GM04504 (cell line): ENCODE results near the gene TBC1D3I.
"Not testable (repeated sequence)": the region's sequence is repeated elsewhere in the genome, so short reads cannot be mapped to it uniquely, and the experiment has no call there.

Experiments
- DNase-seq: peaks from one replicate; pipeline ENCODE4 v3.0.0-alpha.2; 2012; ENCODE audit warnings: low read depth

Gene TBC1D3I

DNA sequence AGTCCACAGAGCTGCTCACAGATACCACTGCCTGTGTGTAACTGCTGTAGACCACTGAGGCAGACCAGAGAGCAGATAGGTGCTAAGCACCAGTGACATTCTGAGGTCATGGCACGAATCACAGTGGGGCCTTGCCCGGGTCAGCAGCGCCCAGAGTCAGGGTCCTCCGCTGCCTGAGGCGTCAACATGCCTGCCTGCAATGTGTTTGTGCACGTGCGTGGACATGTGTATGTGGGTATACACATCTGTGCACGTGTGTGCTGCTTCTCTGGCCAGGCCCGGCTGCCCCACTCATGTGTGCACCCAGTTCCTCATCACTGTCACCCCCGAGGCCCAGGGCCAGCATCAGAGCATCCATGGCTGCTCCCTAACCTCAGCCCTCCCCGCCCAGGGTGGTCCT, at the start of gene TBC1D3I:
Gene TBC1D3I, minus strand, starts transcription at position 101 of the 400 bp plus-strand sequence. CDS start 1,585 bp downstream, outside the sequence.
- not testable (repeated sequence) for DNase-seq

DNA sequence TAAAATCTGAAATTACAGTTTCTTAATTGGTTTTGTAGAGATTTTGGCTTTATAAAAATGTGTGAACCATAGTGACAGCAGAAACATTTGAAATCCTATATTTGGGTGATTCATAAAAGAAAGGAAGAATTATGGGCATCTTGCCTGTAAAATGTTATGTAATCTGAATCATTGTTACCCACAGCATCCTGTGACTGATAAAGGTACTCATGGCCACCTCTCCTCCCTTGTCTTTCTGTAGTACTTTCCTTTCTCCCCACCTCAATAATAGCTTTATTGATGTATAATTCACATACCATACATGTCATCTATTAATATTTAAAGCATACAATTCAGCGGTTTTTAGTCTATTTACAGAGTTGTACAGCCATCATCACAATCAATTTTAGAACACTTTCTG, 30.8 kb upstream of the TBC1D3I start:
- not testable (repeated sequence) for DNase-seq

DNA sequence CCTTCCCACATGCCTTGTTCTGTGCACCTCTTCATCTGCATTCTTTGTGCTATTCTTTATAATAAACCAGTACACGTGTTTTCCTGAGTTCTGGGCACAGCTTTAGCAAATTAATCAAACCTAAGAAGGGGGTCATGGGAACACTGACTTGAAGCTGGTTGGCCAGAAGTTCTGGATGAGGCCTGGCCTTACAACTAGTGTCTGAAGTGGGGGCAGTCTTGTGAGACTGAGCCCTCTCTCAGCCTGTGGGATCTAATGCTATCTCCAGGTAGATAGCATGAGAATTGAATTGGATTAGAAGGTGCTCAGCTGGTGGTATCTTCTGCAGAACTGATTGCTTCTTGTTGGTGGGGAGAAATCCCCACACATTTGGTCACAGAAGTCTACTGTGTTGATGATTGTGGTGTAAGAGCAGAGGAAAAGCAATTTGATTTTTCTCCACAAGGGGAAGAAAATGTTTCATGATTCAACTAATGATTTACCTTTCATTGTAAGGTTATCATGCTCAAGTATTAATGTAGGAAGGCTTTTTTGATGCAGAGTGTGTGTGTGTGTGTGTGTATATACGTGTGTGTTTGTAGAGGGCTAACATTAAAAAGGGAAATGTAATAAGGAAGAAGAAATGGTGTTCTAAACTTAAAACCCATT, 25.7 kb upstream of the TBC1D3I start:
- DNase-seq: not testable (repeated sequence)

DNA sequence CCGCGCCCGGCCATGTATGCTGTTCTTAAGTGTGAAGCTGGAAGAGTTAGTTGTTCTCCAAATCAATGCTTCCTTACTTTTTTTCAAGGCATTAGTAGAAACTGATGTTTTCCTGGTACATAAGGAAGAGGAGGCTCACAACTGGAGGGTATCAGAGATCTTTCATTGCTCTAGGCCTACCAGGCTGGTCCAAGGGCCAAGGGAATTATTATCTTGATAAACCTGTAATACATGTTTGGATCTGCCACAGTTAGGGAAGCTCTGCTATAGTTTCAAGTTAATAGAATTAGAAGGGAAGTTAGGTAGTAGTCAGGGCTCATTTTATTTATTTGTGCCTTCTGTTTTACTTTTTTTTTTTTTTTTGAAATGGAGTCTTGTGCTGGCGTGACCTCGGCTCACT, 19.8 kb upstream of the TBC1D3I start:
- DNase-seq: not testable (repeated sequence)

DNA sequence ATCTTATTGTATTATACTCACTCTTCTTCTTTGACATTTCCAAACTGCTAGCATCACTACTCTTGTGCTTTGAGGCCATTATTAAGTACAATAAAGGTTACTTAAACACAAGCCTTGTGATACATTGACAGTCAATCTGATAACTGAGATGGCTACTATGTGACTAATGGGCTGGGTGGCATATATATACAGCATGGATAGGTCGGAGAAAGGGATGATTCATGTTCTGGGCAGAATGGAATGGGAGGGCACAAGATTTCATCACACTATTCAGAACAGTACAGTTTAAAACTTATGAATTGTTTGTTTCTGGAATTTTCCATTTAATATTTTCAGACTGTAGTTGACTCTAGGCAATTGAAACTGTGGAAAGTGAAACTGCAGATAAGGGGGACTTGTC, 18.9 kb upstream of the TBC1D3I start:
- not testable (repeated sequence) for DNase-seq

DNA sequence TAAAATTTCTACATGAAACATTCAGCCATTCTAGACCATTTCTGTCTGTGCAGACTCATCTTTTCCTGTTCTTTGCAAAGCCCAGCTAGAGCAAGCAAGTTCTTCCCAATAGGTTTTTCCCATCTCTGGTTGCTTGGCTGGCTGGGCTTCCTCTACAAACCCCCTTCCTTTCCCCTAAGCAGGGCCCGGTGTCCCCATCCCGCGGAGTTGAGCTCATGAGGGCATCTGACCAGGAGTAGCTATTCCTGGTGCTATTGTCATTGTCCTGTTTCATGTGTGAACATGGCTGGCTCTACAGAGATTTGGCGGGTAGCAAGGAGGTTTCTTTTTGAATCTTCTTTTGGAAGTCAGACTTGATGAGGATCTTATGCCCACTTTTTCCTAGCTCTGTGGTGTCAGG, 22.3 kb downstream of the TBC1D3I start:
- DNase-seq: not testable (repeated sequence)

DNA sequence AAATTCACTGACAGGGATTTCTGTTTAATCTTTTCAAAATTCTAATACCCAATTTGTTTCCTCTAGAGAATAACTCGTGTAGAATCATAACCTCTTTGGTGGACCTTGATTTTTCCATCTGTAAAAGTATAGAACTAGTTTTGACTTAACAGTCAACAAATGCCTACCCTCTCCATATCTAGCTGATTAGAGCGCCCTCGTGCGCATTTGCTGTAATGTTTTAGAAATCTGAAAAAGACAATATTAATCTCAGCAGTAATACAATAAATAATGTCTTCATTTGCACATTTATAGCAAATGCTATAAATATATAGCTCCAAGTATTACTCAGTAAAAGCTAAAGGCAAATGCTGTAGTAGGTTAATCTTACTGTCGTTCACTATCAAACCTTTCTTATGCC, 34.7 kb downstream of the TBC1D3I start:
- DNase-seq: not testable (repeated sequence)

DNA sequence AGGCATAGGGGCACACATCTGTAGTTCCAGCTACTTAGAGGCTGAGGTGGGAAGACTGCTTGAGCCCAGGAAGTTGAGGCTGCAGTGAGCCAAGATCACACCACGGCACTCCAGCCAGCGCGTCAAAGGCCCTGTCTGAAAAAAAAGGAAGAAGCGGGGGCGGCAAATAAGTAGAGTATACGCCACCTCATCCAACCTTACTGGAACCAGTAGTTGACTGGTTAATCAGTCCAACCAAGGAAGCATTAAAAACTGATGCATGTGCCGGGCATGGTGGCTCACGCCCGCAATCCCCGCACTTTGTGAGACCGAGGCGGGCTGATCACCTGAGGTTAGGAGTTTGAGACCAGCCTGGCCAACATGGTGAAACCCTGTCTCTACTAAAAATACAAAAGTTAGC, 41.4 kb downstream of the TBC1D3I start:
- not testable (repeated sequence) for DNase-seq

DNA sequence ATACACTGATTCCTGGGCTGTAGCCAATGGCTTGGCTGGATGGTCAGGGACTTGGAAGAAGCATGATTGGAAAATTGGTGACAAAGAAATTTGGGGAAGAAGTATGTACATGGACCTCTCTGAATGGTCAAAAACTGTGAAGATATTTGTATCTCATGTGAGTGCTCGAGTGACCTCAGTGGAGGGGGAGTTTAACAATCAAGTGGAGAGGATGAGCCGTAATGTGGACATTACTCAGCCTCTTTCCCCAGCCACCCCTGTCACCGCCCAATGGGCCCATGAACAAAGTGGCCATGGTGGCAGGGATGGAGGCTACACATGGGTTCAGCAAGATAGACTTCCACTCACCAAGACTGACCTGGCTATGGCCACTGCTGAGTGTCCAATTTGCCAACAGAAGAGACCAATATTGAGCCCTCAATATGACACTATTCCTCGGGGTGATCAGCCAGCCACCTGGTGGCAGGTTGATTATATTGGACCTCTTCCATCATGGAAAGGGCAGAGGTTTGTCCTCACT, 42.7 kb downstream of the TBC1D3I start:
- not testable (repeated sequence) for DNase-seq

DNA sequence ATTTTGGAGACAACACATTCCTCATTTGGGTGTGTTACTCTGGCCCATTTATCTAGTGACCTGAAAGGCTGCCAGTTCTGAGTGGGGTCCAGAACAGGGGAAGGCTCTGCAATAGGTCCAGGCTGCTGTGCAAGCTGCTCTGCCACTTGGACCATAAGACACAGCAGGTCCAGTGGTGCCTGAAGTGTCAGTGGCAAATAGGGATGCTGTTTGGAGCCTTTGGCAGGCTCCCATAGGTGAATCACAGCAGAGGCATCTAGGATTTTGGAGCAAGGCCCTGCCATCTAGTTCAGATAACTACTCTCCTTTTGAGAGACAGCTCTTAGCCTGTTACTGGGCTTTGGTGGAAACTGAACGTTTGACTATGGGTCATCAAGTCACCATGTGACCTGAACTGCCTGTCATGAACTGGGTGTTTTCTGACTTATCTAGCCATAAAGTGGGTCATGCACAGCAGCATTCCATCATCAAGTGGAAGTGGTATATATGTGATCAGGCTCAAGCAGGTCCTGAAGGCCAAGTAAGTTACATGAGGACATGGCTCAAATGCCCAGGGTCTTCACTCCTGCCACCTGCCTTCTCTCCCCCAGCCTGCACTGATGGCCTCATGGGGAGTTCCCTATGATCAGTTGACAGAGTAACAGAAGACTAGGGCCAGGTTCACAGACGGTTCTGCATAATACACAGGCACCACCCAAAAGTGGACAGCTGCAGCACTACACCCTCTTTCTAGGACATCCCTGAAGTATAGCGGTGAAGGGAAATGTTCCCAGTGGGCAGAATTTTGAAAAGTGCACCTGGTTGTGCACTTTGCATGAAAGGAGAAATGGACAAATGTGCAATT, 43.4 kb downstream of the TBC1D3I start:
- not testable (repeated sequence) for DNase-seq

DNA sequence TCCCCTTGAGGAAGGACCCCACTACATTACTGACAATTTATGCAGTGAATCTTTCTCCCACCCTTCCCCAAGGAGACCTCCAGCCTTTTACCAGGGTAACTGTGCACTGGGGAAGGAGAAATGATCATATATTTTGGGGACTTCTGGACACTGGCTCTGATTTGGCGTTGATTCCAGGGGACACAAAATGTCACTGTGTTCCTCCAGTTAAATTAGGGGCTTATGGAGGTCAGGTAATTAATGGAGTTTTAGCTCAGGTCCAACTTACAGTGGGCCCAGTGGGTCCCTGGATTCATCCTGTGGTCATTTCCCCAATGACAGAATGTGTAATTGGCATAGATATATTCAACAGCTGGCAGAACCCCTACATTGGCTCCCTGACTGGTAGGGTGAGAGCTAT, 44.8 kb downstream of the TBC1D3I start:
- not testable (repeated sequence) for DNase-seq

DNA sequence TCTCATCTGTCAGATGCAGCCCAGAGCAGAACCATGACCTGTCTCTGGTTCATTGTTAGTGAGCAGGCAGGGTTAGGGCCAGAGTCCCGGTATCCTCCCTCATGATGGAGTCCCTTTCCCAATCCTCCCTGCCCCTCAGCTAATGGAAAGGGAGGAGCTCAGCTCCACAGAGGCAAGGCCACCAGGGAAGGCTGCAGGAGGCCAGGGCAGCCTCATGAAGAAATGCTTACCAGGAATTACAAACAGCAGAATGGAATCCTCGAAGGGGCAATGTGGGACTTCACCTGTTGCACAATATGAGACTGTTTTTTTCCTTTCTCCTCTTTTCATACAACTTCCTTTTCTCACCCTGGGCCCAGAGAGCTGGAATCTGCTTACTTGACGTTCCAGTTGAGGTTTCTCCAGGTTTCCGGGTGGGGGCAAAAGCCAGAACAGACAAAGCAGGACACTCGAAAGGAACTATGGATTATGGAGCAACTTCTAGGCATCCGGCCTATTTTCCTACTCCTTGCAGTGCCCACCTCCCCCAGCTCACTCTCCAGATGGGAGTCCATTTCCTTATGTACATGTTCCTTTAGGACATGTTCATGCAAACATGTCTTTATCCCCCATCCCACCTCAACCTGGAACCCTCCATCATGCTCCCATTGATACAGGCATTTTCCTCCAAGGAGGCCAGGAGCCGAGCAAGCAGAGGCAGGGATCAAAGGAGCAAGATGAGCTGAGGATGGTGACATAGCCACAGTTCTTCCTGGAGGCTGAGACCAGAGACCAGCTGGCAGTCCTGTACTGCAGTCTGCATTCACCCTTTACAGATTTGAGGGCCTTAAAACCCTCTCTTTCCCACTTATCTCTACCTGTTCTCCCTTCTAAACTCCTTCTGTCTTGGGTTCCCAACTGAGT, 48.7 kb downstream of the TBC1D3I start:
- not testable (repeated sequence) for DNase-seq

DNA sequence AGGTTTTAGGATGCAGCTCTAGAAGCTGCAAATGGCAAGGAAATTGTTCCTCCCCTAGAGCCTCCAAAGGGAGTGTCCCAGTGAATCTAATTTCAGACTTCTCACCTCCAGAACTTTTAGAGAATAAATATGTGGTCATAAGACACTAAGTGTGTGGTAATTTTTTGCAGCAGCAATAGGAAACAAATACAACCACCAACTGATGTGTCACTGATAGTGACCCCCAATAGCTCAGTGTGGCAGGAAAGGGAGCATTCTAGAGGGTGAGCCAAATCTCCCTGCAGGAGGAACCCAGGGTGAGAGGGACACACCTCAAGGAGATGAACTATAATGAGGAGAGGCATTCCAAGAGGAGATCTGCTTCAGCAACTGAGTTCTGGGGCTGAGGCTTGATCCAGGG, 49.5 kb downstream of the TBC1D3I start:
- DNase-seq: no peak

DNA sequence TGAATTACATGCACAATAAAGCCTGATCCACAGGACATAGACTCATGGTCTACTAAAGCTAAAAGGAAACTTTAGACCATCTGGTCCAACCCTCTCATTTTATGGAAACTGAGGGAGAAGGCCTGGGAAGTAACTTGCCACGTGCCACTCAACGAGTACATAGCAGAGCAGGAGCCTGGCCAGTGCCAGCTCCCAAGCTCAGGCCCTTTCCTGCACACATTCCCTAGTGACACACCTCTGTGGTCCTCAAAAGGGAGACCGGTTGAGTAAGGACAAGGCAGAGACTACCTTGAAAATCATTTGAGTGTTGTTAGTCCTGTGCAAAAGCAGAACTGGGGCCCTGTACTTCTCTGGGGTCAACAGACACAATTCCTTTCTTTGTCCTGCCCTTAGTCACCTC, 50.7 kb downstream of the TBC1D3I start:
- no peak for DNase-seq

DNA sequence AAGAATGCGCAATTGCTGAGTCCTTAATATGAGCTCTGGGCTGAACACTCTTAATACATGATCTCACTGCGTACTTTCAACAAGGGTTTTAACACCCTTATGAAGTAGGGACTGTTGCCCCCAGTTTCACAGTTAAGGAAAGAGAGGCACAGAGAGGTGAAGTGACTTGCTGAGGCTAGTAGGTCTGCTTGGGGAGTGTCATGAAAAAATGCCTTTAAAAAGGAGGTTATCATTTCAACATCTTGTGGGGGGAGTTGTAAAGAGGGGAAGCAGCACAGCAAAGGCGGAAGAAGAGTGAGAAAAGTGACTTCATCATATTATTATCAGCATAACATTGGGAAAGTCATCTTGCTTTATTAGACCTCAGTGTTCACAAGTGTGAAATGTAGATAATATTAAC, 51.4 kb downstream of the TBC1D3I start:
- no peak for DNase-seq

DNA sequence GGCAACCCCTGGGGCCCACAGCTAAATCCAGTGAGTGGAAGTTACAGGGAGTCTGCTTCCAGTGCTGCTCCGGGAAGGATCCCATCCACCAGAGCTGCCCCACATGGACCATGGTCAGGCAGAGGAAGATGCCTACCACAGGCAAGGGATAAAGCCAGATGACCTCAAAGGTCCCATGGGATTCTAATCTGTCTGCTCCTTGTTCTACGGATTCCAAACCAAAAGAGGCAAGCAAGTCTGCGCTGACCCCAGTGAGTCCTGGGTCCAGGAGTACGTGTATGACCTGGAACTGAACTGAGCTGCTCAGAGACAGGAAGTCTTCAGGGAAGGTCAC, 52.1 kb downstream of the TBC1D3I start:
- DNase-seq: no peak

DNA sequence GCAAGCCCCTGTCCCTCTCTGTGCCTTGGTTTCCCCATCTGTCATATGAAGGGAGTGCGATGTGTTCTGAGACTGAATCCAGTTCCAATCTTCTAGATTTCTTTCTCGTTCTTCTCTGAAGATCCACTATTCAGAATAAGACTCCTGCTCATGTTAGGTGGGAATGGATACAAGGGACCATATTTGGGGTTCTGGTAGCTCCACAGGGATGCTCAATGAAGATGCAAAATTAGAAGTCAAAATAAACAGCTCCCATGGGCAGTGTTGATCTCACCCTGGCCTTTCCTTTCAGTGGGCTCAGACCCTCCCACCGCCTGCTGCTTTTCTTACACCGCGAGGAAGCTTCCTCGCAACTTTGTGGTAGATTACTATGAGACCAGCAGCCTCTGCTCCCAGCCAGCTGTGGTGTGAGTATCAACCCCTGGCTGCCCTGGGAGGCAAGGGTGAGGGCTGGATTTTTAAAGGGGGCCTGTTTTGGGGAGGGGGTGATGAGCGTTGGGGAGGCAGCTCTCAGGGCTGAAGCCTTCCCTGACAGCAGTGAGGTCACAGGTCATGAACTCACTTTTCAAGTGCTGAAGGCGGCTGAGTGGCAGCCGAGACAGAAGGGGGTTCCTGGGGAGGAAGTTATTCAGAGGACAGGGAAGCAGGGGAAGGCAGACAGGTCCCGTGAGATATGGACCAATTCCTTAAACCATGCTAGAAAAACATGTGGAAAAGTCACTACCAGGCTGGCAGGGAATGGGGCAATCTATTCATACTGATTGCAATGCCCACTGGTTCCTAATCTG, 52.7 kb downstream of the TBC1D3I start:
- not testable (repeated sequence) for DNase-seq

DNA sequence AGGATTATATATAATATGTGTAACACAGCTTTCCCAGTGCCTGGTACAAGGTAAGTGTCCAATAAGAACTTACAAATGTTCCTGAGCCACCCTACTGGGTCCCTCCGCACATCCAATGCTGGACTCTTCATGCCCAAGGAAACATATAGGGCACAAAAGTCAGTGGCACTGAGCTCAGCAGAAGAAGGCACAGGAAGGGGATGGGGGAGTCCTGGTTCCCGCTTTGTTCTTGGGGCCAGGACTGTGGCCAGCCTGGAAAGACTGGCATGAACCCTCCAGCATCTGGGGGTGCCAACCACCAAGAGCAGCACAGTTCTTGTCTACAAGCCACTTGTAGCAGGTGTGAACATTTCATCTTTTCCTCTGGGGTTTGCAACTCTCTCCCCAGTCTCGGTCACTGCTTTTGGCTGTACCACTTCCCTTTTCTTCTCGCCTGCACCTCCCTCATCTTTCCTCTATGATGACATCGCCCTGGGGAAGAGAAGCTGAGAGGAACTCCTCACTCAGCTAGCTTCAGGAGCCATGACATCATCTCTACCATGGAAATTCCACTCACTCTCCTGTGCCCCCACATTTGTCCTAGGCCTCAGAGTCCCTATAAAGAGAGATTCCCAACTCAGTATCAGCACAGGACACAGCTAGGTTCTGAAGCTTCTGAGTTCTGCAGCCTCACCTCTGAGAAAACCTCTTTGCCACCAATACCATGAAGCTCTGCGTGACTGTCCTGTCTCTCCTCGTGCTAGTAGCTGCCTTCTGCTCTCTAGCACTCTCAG, 53.7 kb downstream of the TBC1D3I start, which contains the start of gene CCL4L2:
Gene CCL4L2, plus strand, starts transcription at position 625 of the 773 bp plus-strand sequence.
- DNase-seq: not testable (repeated sequence)

DNA sequence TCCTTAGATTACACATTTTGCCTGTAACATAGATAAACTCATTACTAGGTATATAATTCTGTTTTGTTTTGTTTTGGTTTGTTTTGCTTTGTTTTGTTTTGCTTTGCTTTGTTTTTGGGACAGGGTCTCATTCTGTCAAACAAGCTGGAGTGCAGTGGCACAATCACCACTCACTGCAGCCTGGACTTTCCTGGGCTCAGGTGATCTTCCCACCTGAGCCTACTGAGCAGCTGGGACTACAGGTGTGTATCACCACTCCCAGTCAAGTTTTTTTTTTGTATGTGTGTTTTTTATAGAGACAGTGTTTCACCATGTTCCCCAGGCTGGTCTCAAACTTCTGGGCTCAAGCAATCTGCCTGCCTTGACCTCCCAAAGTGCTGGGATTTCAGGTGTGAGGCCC, 54.8 kb downstream of the TBC1D3I start:
- no peak for DNase-seq

DNA sequence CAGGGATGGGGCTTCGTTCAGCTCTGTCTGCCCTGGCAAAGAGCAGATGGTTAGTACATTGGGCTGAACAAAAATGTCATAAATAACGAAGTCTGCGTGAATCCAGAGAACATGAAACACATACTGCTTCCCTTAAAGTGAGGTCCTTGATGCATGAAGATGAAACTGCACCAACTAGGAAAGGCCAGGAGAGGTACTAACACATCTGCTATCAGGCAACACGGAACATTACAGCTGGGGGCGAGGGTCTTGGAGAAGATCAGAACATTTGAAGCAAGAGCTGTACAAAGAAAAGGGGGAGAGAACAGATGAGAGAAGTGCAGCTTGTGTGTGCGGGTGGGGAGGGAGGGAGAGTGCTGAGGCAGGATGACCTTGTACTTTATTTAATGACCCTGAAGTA, 57.0 kb downstream of the TBC1D3I start:
- not testable (repeated sequence) for DNase-seq

DNA sequence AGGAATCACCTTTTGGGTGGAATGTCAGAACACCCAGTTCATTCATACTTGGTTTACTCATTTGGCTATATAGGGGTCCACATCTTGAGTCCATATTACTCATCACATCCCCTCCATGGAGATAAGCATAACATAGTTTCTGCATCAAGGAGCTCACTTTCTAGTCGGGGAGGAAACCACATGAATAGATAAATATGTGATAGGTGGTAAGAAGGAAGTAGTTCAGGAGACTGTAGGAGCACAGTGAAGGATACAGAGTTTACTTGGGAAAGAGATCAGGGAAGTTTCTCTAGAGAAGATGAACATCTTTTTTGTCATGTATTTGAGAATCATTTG, 57.9 kb downstream of the TBC1D3I start:
- DNase-seq: not testable (repeated sequence)
